HG02678 (cell line): ENCODE results near the gene NTRK1.

Experiments used
- ATAC-seq: cut with Tn5 transposase; IDR thresholded peaks from one replicate; pipeline ENCODE4 v1.9.1; 2021; ENCODE audit warnings: mild to moderate bottlenecking, moderate library complexity; ENCODE audit not compliant: unreplicated experiment

NTRK1 gene

GRCh38 chr1:156854634-156855033 lies 6.0 kb upstream of the NTRK1 start:
- no peak for ATAC-seq

GRCh38 chr1:156856282-156856785 lies 4.3 kb upstream of the NTRK1 start:
- no peak for ATAC-seq

DNA sequence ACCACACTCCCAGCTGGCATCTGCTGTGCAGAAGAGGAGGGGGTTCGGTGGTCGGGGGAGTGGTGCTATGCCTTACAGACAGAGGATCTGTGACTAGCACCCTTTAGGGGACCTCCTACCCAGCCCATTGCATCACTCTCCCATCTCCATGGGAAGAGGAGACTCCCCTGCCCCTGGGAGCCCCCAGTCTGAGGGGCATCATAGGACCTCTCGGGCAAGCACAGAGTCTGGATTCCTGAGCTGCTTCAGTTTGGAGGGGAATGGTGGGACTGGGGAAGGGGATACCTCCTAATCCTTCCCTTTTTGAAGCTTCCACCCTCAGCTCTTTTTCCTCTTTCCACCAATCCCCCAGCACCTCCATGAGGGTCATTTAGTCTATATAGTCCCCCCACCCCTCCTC lies 3.1 kb upstream of the NTRK1 start:
- no peak for ATAC-seq

- no peak for ATAC-seq
These were observed 2.1 kb upstream of the NTRK1 start for GRCh38 chr1:156858555-156858956.

- ATAC-seq, result no peak
These were observed 1.6 kb upstream of the NTRK1 start, which contains the start of gene INSRR for GRCh38 chr1:156858959-156859522. Gene INSRR, minus strand, starts transcription at chr1:156859117. Its CDS starts 496 bp downstream, at chr1:156858621.

- no peak for ATAC-seq
These were observed 1.0 kb upstream of the NTRK1 start for GRCh38 chr1:156859523-156860112.

DNA sequence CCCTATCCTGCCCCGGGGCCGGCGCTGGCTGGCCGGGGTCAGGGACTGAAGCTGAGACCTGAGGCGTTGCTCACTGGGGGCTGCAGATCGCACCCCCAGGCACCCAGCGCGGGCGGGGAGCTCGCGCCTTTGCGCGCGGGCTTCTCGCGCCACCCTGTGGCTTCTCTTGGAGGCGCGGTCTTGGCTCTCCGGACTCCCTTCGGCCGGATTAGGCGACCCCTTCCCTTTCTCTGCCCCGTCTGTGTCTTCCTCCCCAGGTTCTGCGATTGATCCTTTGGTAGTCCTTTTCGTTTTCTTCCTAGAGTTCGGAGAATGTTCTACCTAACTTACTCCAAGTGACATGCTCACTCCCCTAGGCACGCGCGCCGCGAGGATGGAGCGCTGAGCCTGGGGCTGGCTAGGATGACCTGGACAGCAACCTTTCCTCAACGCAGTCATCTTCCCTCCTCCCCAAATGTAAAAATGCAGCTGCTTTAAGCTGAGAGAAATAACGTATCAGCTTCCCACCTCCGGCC lies 495 bp upstream of the NTRK1 start:
- ATAC-seq, result no peak

DNA sequence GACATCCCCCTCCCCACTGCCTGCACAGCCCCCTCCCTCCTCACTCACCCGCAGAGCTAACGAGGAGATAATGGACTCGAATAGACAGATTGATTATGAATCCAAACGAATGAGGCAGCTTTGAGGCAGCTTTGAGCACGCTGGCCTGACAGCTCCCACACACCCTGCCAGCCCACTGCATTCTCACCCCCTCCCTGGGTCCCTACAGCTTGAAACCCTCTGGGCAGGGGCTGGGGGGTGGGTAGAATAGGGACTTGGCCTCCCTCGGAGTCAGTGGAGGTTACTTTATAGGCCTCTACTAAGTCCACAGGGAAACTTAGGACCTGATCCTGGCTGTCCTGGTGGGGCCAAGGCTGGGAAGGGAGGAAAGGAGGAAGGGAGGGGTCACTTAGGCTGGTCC lies 1.9 kb downstream of the NTRK1 start:
- ATAC-seq, result no peak

- ATAC-seq, result no peak
These were observed 2.4 kb downstream of the NTRK1 start for GRCh38 chr1:156862997-156863599.

DNA sequence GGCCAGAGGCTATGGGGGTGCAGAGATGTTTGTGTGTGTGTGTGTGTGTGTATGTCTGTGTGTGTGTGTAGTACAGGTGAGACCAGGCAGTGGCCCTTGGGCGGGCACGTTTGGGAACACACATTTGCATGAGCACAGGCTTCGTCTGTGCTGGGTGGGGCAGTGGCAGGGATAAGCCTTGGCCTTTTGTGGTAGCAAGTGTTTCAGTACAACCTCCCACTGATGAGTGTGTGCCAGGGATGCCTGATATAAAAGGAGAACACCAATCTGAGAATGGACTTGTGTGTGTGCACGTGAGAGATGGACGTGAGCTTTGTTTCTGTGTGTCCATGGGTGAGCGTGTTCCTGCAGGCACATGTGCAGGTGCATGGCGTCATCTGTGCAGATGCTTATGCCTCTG lies 3.0 kb downstream of the NTRK1 start:
- ATAC-seq, result no peak

GRCh38 chr1:156864796-156865195 lies 4.1 kb downstream of the NTRK1 start:
- no peak for ATAC-seq

- ATAC-seq, result no peak
These were observed 4.6 kb downstream of the NTRK1 start for GRCh38 chr1:156865258-156865657.

DNA sequence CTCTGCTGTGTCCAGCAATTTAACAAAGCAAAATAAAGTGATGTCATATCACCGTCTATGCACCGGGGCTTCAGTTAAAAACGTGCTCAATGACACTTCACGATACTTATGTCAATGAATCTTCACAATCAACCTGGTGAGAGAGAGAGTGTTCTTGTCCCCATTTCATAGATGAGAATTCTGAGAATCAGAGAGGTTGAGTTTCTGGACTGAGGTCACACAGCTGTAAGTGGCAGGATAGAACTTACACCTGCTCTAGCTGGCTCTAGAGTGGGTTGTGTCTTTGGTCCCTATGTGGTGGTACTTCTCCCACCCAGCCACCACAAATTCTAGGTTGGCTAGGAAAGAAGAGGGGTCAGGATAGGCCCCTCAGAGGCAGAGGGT lies 5.2 kb downstream of the NTRK1 start:
- ATAC-seq, result no peak

DNA sequence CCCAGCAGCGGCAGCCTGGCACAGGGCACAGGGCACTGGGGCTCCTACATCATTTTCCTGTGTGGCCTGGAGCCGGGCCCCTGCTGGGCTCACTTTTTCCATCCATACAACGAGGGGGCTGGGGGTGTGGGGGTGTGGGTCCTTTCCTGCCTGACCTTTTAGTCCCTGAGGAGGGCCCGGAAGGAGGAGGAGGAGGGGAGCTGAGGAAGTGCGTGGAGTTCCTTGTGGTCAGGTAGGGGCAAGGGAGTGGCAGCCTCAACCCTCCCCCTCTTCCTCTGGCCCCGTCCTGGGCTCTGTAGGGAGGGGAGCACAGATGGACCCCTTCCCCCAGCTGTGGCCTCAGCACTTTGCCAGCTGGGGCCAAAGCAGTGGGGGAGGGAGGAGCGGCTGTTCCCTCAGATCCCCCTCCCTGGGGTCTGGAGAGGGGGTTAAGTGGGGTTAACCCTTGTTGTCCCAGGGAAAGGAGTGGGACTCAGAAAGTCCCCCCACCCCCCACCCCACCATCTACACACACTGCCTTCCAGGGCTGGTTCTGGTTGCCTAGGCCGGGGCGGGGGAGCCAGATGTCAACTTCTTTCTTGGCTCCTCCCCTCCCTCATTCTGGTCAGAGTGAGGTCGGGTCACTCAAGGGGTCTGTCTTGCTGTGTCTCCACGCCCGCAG lies 5.7 kb downstream of the NTRK1 start:
- ATAC-seq, result no peak

GRCh38 chr1:156868341-156868740 lies 7.7 kb downstream of the NTRK1 start:
- ATAC-seq, result no peak

GRCh38 chr1:156869455-156869854 lies 8.8 kb downstream of the NTRK1 start:
- ATAC-seq, result no peak

DNA sequence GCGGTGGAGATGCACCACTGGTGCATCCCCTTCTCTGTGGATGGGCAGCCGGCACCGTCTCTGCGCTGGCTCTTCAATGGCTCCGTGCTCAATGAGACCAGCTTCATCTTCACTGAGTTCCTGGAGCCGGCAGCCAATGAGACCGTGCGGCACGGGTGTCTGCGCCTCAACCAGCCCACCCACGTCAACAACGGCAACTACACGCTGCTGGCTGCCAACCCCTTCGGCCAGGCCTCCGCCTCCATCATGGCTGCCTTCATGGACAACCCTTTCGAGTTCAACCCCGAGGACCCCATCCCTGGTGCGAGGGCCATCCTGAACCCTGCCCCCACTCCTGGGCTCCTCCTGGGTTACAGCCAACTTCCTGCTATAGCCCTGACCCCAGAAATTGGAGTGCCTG lies 13.0 kb downstream of the NTRK1 start:
- ATAC-seq, result no peak

DNA sequence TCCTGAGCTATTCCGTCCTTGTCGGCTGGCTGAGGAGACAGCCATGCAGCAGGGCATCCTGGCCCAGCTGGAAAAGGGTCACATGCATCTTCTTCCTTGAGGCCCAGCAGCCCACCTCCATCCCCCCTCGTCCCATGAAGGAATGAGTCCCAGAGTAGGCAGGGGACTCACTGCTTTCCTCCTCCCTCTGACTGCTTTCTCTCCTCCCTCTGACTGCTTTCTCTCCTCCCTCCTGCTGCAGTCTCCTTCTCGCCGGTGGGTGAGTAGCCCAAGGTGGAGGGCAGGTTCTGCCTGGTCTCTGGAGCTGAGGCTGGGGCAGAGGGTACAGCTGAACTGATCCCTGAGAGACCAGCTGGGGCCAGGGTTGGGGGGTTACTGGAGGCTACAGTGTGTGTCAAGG lies 13.5 kb downstream of the NTRK1 start:
- ATAC-seq, result no peak

DNA sequence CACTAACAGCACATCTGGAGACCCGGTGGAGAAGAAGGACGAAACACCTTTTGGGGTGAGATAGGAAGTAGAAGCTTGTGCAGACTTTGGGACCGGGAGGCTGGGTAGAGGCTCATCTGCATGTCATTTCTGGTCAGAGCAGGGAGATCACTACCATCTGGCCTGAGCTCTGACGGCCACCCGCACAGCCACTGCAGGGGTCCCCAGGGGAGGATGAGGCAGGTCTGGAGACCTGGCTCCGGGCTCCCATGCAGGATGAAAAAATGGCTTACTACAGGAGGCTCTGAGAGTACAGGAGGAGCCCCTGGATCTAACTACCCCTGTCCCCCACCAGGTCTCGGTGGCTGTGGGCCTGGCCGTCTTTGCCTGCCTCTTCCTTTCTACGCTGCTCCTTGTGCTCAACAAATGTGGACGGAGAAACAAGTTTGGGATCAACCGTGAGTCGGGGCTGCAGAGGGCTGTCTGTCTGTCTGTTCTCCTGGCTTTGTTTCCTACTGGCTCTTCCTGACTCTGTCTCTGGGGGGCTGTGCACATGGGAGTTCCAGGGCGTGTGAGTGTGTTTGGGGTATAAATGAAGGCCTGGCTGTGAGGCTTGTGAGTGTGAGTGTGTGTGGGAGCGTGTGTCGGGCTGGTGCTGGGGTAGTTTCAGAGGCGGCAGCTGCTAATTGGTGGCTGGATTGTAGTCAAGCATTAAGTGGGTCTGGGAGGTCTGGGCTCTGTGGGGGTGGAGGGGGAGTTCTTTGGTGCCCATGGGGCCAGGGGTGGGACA lies 14.1 kb downstream of the NTRK1 start:
- no peak for ATAC-seq

DNA sequence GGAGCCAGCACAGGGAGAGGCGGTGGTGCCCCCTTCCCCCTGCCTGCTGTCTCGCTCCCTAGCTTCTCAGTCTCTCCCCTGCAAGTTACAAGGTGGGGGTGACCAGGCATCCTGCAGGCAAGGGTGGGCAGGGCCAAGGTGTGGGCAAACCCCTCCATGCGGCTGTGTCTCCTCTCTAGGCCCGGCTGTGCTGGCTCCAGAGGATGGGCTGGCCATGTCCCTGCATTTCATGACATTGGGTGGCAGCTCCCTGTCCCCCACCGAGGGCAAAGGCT lies 14.6 kb downstream of the NTRK1 start:
- no peak for ATAC-seq

- no peak for ATAC-seq
These were observed 15.6 kb downstream of the NTRK1 start for GRCh38 chr1:156876281-156876680.
